ENCODE data around the gene TRAPPC3. TPM values are rescaled to one million over a fixed set of nuclear protein-coding genes. Genes with fewer than 3 reads are reported as not detected.

The TRAPPC3 gene
- total RNA-seq, 1 experiment from 2014 or later: 119 TPM

DNA sequence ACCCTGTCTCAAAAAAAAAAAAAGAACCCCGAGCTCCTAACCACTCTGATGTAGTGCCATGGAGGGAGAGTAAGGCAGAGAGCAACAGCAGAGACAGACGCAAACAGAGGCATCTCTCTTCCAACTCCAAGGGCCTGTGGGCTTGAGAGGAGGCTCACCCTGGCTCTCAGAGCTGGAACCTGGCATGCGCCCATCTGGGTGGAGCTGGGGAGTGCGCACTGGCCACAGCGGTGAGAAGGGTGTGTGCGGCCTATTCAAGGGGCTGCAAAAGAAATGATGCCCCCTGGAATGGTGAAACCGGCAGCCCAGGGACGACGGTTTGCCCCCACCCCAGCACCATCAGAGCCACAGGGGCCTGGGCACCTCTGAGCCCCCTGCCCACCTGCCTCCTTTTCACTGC, 41.9 kb downstream of the TRAPPC3 start:
- no peak overlapping the region for H2AFZ ChIP-seq (ENCODE audit: low read length)
- no peak overlapping the region for H3K4me2 ChIP-seq (ENCODE audit: low read length)

GRCh38 chr1:36106269-36106668, 43.0 kb downstream of the TRAPPC3 start:
- DNase-seq: no peak
- no peaks in the 10 kb centered on the region for H3K79me2 ChIP-seq (ENCODE audit: low read length)
- CTCF ChIA-PET: no interaction called here
- peaks cover 14% of the 10 kb centered on the region for H3K4me1 ChIP-seq (ENCODE audit: insufficient read depth, low read length)
- H3K27me3 ChIP-seq (ENCODE audit: low read length): no peaks in the 10 kb centered on the region
- no peak overlapping the region for H3K4me3 ChIP-seq (ENCODE audit: low read length)
- H2AFZ ChIP-seq (ENCODE audit: low read length): no peak overlapping the region
- H3K27ac ChIP-seq (ENCODE audit: low read length): no peak overlapping the region
- no peak overlapping the region for H3K9ac ChIP-seq (ENCODE audit: low read length)
- intact Hi-C loops (cut with micrococcal nuclease): no loop called here
- H4K20me1 ChIP-seq (ENCODE audit: low read length): no peaks in the 10 kb centered on the region
- ATAC-seq: no peak
- H3K9me3 ChIP-seq (ENCODE audit: low read length): no peaks in the 10 kb centered on the region
- H3K36me3 ChIP-seq (ENCODE audit: low read depth, low read length): no peaks in the 10 kb centered on the region
- H3K4me2 ChIP-seq (ENCODE audit: low read length): no peak overlapping the region
- no peaks in the 10 kb centered on the region for H3F3A ChIP-seq (ENCODE audit: low read length, unreplicated experiment)
- H3K9me2 ChIP-seq (replicated peaks; ENCODE audit: low read length): no peaks in the 10 kb centered on the region
- TF ChIP-seq, protein P1, sequence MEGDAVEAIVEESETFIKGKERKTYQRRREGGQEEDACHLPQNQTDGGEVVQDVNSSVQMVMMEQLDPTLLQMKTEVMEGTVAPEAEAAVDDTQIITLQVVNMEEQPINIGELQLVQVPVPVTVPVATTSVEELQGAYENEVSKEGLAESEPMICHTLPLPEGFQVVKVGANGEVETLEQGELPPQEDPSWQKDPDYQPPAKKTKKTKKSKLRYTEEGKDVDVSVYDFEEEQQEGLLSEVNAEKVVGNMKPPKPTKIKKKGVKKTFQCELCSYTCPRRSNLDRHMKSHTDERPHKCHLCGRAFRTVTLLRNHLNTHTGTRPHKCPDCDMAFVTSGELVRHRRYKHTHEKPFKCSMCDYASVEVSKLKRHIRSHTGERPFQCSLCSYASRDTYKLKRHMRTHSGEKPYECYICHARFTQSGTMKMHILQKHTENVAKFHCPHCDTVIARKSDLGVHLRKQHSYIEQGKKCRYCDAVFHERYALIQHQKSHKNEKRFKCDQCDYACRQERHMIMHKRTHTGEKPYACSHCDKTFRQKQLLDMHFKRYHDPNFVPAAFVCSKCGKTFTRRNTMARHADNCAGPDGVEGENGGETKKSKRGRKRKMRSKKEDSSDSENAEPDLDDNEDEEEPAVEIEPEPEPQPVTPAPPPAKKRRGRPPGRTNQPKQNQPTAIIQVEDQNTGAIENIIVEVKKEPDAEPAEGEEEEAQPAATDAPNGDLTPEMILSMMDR (conservative IDR thresholded peaks at IDR 0.05; ENCODE audit: low read depth, low read length): no peak
- no peak for TF ChIP-seq EZH2 (IDR thresholded peaks at IDR 0.05; ENCODE audit: low read length, unreplicated experiment)
- TF ChIP-seq EZH2phosphoT487 (IDR thresholded peaks at IDR 0.05; ENCODE audit: borderline replicate concordance, low read length): no peak
- no TSS peak for BruUV-seq (replicated peaks)
- POLR2A ChIA-PET (ENCODE audit: unreplicated experiment): no interaction called here

More for the DNA sequence above, 41.9 kb downstream of the TRAPPC3 start:
- Histone ChIP-seq H3F3A (ENCODE audit: low read length, unreplicated experiment) (no peaks in the 10 kb centered on the region), H3K9me2 (replicated peaks; ENCODE audit: low read length) (no peaks in the 10 kb centered on the region), H3K27me3 (ENCODE audit: low read length) (no peaks in the 10 kb centered on the region), H3K79me2 (ENCODE audit: low read length) (no peaks in the 10 kb centered on the region), H3K4me3 (ENCODE audit: low read length) (no peak overlapping the region), H3K27ac (ENCODE audit: low read length) (no peak overlapping the region), H3K4me1 (ENCODE audit: insufficient read depth, low read length) (peaks cover 14% of the 10 kb centered on the region), H3K9me3 (ENCODE audit: low read length) (no peaks in the 10 kb centered on the region), H3K9ac (ENCODE audit: low read length) (no peak overlapping the region), H4K20me1 (ENCODE audit: low read length) (no peaks in the 10 kb centered on the region), H3K36me3 (ENCODE audit: low read depth, low read length) (no peaks in the 10 kb centered on the region)
- POLR2A ChIA-PET (ENCODE audit: unreplicated experiment): no interaction called here
- intact Hi-C loops (cut with micrococcal nuclease): no loop called here
- TF ChIP-seq, protein P1 (conservative IDR thresholded peaks at IDR 0.05; ENCODE audit: low read depth, low read length): no peak
- TF ChIP-seq EZH2 (IDR thresholded peaks at IDR 0.05; ENCODE audit: low read length, unreplicated experiment): no peak
- no peak for TF ChIP-seq EZH2phosphoT487 (IDR thresholded peaks at IDR 0.05; ENCODE audit: borderline replicate concordance, low read length)
- ATAC-seq (no peak), DNase-seq (no peak)
- CTCF ChIA-PET: interaction anchor here (0.7 kb wide), 1 partner anchor 26 kb away, joined by 11 read pairs; no protein-coding TSS in a partner anchor
- no TSS peak for BruUV-seq (replicated peaks)

GRCh38 chr1:36101546-36101945, 47.7 kb downstream of the TRAPPC3 start:
- ATAC-seq (no peak), DNase-seq (no peak)
- Histone ChIP-seq H3F3A (ENCODE audit: low read length, unreplicated experiment) (no peaks in the 10 kb centered on the region), H3K79me2 (ENCODE audit: low read length) (no peaks in the 10 kb centered on the region), H4K20me1 (ENCODE audit: low read length) (no peaks in the 10 kb centered on the region), H3K9me3 (ENCODE audit: low read length) (no peaks in the 10 kb centered on the region), H3K4me3 (ENCODE audit: low read length) (no peak overlapping the region), H3K4me1 (ENCODE audit: insufficient read depth, low read length) (no peaks in the 10 kb centered on the region), H3K9me2 (replicated peaks; ENCODE audit: low read length) (no peaks in the 10 kb centered on the region), H3K27me3 (ENCODE audit: low read length) (no peaks in the 10 kb centered on the region), H3K36me3 (ENCODE audit: low read depth, low read length) (no peaks in the 10 kb centered on the region), H2AFZ (ENCODE audit: low read length) (no peak overlapping the region), H3K4me2 (ENCODE audit: low read length) (no peak overlapping the region), H3K27ac (ENCODE audit: low read length) (no peak overlapping the region), H3K9ac (ENCODE audit: low read length) (no peak overlapping the region)
- BruUV-seq (replicated peaks): no TSS peak
- ChIA-PET POLR2A (ENCODE audit: unreplicated experiment) (no interaction called here), CTCF (interaction anchor here (1.1 kb wide), 1 partner anchor 32 kb away, joined by 3 read pairs; no protein-coding TSS in a partner anchor)
- TF ChIP-seq EZH2 (IDR thresholded peaks at IDR 0.05; ENCODE audit: low read length, unreplicated experiment) (no peak), EZH2phosphoT487 (IDR thresholded peaks at IDR 0.05; ENCODE audit: borderline replicate concordance, low read length) (no peak)
- TF ChIP-seq, protein P1 (conservative IDR thresholded peaks at IDR 0.05; ENCODE audit: low read depth, low read length): no peak
- intact Hi-C loops (cut with micrococcal nuclease): no loop called here
